K562 treated with DMSO at 1 percent for 4 hours (cell line): ENCODE measurements around the gene HEPACAM2. TPM values are rescaled to one million over a fixed set of nuclear protein-coding genes. Genes with fewer than 3 reads are reported as not detected.

Source experiments
- total RNA-seq: library from RNA; unstranded; fragments of 300-600 nt; gene quantifications from 2 replicates; pipeline ENCODE4 v1.2.3, GENCODE V29; 2022; ENCODE audit not compliant: insufficient read depth

HEPACAM2 gene
- total RNA-seq: 6.5 and 7.5 TPM in 2 replicates

DNA sequence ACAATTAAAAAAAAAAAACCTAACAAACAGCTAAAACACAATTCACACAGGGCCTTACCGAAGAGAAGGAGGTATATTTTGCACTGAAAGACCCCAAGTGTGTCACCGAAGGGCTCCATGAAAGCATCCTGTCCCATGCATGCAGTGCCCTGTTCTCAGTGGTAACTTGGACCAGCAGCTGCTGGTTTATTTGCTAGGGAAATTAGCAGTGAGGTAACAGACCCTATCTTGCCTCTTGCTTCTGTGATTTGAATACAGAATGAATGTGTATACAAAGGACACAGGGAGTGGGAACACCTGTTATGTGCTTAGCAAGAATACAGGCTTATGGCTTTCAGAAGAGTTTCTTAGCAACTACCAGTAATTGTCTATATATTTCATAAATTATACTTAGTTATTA is at the start of gene HEPACAM2:
Gene HEPACAM2 (minus strand): TSS at position 160 of the 400 bp plus-strand sequence.

DNA sequence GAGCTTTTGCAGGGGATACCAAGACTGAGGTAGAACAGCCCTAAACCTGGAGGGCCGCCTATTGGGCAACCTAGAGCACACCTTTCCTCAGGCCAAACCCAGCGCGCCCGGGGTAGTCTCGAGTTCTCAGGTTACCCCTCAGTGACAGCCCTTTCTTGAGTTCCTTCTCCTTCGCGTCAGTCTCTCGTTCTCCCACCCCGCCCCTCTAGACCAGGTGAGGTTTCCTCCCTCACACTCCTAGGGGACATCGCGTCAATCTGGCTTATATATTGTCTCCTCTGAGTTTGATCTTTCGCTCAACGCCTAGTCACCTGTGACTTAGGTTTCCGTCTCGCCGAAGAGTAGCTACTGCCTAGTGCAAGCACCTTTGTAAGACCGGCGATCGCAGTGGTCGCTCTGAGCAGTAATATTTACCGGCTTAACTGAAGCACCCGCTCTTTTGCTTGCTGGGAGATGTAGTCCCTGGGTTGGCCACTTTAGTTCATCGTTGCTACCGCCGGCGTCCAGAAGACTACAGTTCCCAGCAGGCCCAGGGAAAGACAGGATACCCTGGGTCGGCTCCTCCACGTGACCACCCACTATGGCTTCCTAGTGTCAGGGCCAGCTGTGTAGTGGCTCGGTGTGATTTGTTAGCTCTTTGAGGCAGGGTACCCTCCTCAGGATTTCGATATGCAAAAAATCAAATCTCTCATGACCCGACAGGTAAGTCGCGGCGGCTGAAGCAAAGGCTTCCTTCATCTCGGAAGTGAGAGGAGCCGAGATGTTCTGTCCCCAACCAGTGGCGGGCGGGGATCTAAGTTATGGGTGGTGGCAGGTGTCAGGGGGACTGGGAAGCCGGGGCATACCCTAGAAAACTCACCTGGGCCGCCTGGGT is 5.8 kb upstream of the HEPACAM2 start, which contains the start of gene VPS50:
Gene VPS50 (plus strand): TSS at position 568 of the 874 bp plus-strand sequence. CDS start 102 bp downstream, at position 670.

DNA sequence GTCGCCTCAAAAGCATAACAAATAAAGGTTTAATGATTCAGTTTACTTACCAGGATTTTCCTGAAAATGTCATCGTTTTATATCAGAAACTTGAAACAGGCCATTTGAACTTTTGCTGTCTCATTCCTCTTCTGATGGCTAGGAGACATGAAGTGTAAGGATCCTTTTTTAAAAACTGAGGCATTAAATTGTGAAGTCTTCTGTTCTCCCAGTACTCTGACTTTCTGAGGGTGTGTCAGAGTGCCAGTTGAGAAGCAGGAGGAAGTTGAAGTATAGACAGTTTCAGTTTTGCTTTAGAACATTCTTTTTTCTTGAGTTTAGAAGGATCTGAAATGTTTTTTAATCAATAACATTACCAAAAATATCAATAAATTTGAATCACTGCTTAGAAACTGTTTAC is 78.1 kb downstream of the HEPACAM2 start, which contains the start of gene SAMD9L:
Gene SAMD9L (minus strand): TSS at position 242 of the 400 bp plus-strand sequence. CDS start 12,414 bp downstream, outside the sequence.

Other genes starting within 250 kb of the HEPACAM2 start
- gene SAMD9, start 108.5 kb downstream of the HEPACAM2 start, total RNA-seq: 1.0 and 1.9 TPM in 2 replicates
- gene SAMD9L, start 78.1 kb downstream of the HEPACAM2 start, total RNA-seq: 0.19 and 1.5 TPM in 2 replicates
- 7.8 and 8.4 TPM in 2 replicates for gene VPS50, start 5.9 kb upstream of the HEPACAM2 start, total RNA-seq